AG04450 (cell line): ENCODE data around the gene SLC38A2. TPM values are rescaled to one million over a fixed set of nuclear protein-coding genes. Genes with fewer than 3 reads are reported as not detected.

Experiments used
- CTCF ChIA-PET: fragments of 300-600, 350-600 bp; formaldehyde crosslinking; extraction: SDS; loops from one replicate; lab custom pipeline; 2022; ENCODE audit warnings: antibody characterized with exemption, inconsistent platforms; lab: Charles Lee
- POLR2A ChIA-PET: fragments of 350-600 bp; formaldehyde crosslinking; extraction: SDS; loops from one replicate; lab custom pipeline; 2021; ENCODE audit warnings: antibody characterized with exemption, inconsistent platforms; lab: Yijun Ruan, JAX
- DNase-seq: peaks from one replicate; pipeline ENCODE4 v3.0.0-alpha.2; 2011; ENCODE audit warnings: low read depth, low spot score
- H3K27ac ChIP-seq: one replicate; pipeline ENCODE4 v1.5.1; 2012; ENCODE audit warnings: low read depth, low read length, control low read depth
- H3K27me3 ChIP-seq: one replicate; pipeline ENCODE4 v1.6.0; 2012; ENCODE audit warnings: low read length; ENCODE audit not compliant: control insufficient read depth, insufficient read depth
- H3K4me3 ChIP-seq: 2 replicates; pipeline ENCODE4 v1.5.1; 2011; ENCODE audit warnings: mild to moderate bottlenecking, low read depth, low read length, control low read depth
- H3K9me3 ChIP-seq: 2 replicates; pipeline ENCODE4 v1.5.1; 2012; ENCODE audit warnings: low read length; ENCODE audit not compliant: control insufficient read depth, insufficient read depth
- CTCF ChIP-seq: IDR thresholded peaks from 2 replicates; pipeline ENCODE4 v1.5.1; 2011; ENCODE audit warnings: low read depth, low read length, control low read depth, inconsistent platforms
- polyA plus RNA-seq: library from polyadenylated mRNA; depleted of rRNA; stranded (reverse); fragments of >200 nt; gene quantifications from 2 replicates; pipeline ENCODE4 v1.2.3, GENCODE V29; 2011

SLC38A2 gene
- polyA plus RNA-seq, 1 experiment: 749 TPM

- H3K27ac ChIP-seq: peak overlapping the region; percentile 100
- TF ChIP-seq CTCF: peak; percentile 18
- DNase-seq: peak; percentile 94
- no peaks in the 10 kb centered on the region for H3K27me3 ChIP-seq
- no peaks in the 10 kb centered on the region for H3K9me3 ChIP-seq
- ChIA-PET CTCF (no interaction called here), POLR2A (interaction anchor here (0.6 to 2.6 kb wide), 14 partner anchors 10 to 304 kb away, joined by 3 to 31 read pairs (median 5); no protein-coding TSS in a partner anchor)
- peak overlapping the region; percentile 75 for H3K4me3 ChIP-seq
Observed at GRCh38 chr12:46382964-46383653, 10.5 kb upstream of the SLC38A2 start.

- ChIA-PET POLR2A (interaction anchor here (0.6 to 2.6 kb wide), 3 partner anchors 9 to 303 kb away, joined by 6 to 31 read pairs (median 9); no protein-coding TSS in a partner anchor), CTCF (no interaction called here)
- TF ChIP-seq CTCF: no peak
- Histone ChIP-seq H3K4me3 (peak overlapping the region; percentile 67), H3K27ac (peak overlapping the region; percentile 92), H3K27me3 (no peaks in the 10 kb centered on the region), H3K9me3 (no peaks in the 10 kb centered on the region)
- no peak for DNase-seq
Observed at GRCh38 chr12:46382408-46382963, 9.9 kb upstream of the SLC38A2 start.

- no peaks in the 10 kb centered on the region for H3K27me3 ChIP-seq
- DNase-seq: no peak
- ChIA-PET POLR2A (no interaction called here), CTCF (no interaction called here)
- H3K27ac ChIP-seq: no peak overlapping the region
- no peak for TF ChIP-seq CTCF
- H3K4me3 ChIP-seq: no peak overlapping the region
- no peaks in the 10 kb centered on the region for H3K9me3 ChIP-seq
Observed at GRCh38 chr12:46380881-46381280, 8.3 kb upstream of the SLC38A2 start.

- H3K4me3 ChIP-seq: no peak overlapping the region
- TF ChIP-seq CTCF: no peak
- no peak for DNase-seq
- no peaks in the 10 kb centered on the region for H3K27me3 ChIP-seq
- CTCF ChIA-PET: no interaction called here
- H3K27ac ChIP-seq: no peak overlapping the region
- H3K9me3 ChIP-seq: no peaks in the 10 kb centered on the region
- POLR2A ChIA-PET: no interaction called here
Observed at GRCh38 chr12:46380022-46380796, 7.6 kb upstream of the SLC38A2 start.
